Measurements from ENCODE around the gene RRP1.
A peak's percentile ranks its signal among the peaks of the same experiment; 100 is the strongest.

The RRP1 gene

GRCh38 chr21:43813656-43813980 is 24.2 kb downstream of the RRP1 start:
- POLR2A ChIA-PET (ENCODE audit: low non-redundant PET): no interaction called here
- DNase-seq (ENCODE audit: low spot score): no peak
- H3K27ac ChIP-seq: peak overlapping the region; percentile 99
- CTCF ChIA-PET: no interaction called here
- TF ChIP-seq, protein P1, sequence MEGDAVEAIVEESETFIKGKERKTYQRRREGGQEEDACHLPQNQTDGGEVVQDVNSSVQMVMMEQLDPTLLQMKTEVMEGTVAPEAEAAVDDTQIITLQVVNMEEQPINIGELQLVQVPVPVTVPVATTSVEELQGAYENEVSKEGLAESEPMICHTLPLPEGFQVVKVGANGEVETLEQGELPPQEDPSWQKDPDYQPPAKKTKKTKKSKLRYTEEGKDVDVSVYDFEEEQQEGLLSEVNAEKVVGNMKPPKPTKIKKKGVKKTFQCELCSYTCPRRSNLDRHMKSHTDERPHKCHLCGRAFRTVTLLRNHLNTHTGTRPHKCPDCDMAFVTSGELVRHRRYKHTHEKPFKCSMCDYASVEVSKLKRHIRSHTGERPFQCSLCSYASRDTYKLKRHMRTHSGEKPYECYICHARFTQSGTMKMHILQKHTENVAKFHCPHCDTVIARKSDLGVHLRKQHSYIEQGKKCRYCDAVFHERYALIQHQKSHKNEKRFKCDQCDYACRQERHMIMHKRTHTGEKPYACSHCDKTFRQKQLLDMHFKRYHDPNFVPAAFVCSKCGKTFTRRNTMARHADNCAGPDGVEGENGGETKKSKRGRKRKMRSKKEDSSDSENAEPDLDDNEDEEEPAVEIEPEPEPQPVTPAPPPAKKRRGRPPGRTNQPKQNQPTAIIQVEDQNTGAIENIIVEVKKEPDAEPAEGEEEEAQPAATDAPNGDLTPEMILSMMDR (conservative IDR thresholded peaks at IDR 0.05; ENCODE audit: low read depth): no peak

DNA sequence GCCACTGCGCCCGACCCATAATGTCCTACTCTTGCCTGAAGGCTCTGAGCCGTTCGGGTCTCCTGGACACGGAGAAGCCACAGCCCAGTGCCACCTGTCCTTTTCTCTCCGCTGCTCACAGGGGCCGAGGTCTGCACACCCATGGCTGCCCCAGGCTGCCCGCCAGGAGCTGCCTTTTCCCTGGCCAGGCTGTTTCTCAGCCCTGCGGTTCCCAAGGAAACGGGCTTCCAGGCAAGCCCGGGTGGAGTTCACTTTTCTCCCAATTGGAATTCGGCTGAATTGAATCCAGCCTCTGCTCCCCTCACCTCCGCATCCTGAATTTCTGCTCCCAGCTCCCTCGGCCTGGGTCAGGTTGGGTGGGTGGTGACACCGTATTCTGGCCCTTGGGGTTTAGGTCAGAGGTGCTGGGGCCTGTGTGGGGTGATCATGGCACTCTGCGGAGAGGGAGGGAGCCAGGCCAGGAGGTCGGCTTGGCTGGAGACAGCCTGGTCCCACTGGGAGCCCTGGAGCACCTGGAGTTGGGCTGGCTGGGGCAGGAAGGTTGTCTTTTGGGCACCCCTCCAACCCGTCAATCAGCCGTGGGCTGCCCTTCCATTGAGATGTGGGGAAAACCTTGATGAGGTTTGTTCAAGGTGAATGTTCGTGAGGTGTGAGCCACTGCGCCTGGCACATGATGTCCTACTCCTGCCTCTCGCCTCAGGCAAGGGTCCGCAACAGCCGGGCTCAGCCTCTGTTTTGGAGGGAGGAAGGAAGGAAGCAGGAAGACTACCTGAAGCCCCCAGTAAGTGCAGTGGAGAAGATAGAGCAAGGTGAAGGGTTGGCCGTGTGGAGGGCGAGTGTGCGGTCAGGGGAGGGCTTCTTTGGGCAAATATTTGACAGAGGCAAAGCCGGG is 25.1 kb downstream of the RRP1 start:
- POLR2A ChIA-PET (ENCODE audit: low non-redundant PET): no interaction called here
- CTCF ChIA-PET: no interaction called here
- H3K27ac ChIP-seq: peak overlapping the region; percentile 99
- no peak for DNase-seq (ENCODE audit: low spot score)
- TF ChIP-seq, protein P1 (conservative IDR thresholded peaks at IDR 0.05; ENCODE audit: low read depth): no peak

DNA sequence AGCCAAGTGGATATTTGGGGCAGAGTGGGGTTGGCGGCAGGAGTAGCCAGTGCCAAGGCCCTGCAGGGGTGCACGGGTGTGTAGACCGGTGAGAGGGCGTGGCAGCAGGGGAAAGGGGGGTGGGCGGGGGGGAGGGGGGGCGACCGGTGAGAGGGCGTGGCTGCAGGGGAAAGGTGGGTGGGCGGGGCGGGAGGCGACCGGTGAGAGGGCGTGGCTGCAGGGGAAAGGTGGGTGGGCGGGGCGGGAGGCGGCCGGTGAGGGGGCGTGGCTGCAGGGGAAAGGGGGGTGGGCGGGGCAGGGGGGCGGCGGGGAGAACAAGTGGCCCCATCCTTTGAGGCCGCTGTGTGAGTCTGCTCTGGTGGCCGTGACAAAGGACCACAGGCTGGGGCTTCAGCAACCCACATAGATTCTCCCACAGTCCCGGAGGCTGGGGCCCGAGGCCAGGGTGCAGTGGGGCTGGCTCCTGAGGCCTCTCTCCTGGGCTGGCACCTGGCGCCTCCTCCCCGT is 25.8 kb downstream of the RRP1 start:
- peak overlapping the region; percentile 99 for H3K27ac ChIP-seq
- CTCF ChIA-PET: no interaction called here
- POLR2A ChIA-PET (ENCODE audit: low non-redundant PET): no interaction called here
- TF ChIP-seq, protein P1 (conservative IDR thresholded peaks at IDR 0.05; ENCODE audit: low read depth): no peak
- no peak for DNase-seq (ENCODE audit: low spot score)

- POLR2A ChIA-PET (ENCODE audit: low non-redundant PET): no interaction called here
- CTCF ChIA-PET: interaction anchor here (0.6 to 0.7 kb wide), 2 partner anchors 9 to 13 kb away, joined by 5 to 6 read pairs; no protein-coding TSS in a partner anchor
- TF ChIP-seq, protein P1 (conservative IDR thresholded peaks at IDR 0.05; ENCODE audit: low read depth): no peak
- H3K27ac ChIP-seq: no peak overlapping the region
- DNase-seq (ENCODE audit: low spot score): no peak
These were observed 26.6 kb downstream of the RRP1 start for GRCh38 chr21:43815991-43816390.

DNA sequence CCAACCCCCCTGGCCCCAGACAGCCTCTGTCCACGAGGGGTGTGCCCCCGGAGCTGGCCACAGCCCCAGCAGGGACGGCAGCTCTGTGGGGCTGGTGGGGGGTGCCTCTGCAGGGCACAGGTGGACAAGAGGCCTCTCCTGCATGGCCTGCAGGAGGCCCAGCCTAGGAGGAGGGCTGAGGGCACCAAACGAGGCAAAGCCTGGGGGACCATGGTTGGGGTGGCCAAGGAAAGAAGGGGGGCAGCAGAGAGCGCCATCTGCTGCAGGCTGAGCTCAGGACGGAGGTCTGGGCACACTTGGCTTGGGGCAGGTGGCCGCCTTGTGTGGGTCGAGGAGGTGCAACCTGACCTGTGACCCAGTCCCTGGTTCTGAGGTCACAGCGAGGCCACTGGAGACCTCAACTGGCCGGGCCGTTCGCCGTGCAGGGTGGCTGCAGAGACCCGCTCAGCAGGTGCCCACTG is 27.3 kb downstream of the RRP1 start:
- H3K27ac ChIP-seq: no peak overlapping the region
- POLR2A ChIA-PET (ENCODE audit: low non-redundant PET): no interaction called here
- TF ChIP-seq, protein P1 (conservative IDR thresholded peaks at IDR 0.05; ENCODE audit: low read depth): no peak
- no peak for DNase-seq (ENCODE audit: low spot score)
- CTCF ChIA-PET: interaction anchor here (0.7 kb wide), 1 partner anchor 13 kb away, joined by 5 read pairs; no protein-coding TSS in a partner anchor

DNA sequence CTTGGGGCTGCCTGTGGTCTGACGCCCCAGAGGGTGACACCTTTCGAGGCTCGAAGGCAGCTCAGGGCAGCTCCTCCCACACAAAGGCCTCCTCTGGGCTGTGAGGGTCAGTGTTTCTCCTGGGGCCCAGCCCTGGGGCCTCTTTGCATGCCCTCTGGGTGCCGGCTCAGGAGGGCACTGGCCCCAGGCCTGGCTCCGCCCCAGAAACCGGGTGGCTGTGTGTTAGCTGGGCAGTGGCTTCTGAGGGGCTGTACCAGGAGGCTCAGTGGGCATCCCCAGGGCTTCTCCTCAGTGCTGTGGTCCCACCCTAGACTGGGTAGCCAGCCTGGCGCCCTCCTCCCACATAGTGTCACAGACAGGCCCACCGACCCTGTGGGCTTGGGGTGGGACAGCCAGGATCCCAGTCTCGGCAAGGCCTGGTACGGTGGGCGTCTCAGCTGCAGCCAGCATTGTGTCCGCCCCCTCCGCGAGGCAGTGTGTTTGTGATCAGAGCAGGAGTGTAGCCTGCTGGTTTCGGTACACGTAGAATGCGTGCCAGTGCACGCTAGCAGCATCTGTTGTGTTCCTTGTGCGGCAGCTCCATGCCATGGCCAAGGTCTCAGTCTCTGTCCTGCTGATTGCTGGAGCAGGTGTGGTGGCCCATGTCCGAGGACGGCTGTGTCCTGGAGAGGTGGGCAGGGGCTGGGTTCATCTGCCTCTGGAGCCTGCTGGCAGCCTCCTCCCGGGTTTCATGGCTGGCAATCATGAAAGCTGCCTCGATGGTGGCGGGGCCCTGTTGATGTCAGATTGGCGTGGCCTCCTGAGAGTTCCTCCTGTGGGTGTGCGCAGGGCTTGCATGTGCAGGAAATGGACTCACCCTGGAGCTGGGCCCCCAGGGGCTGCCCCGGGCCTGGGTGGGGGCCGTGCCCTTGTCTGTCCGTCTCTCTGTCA is 28.0 kb downstream of the RRP1 start:
- ChIA-PET CTCF (interaction anchor here (0.6 kb wide), 1 partner anchor 24 kb away, joined by 3 read pairs; no protein-coding TSS in a partner anchor), POLR2A (ENCODE audit: low non-redundant PET) (no interaction called here)
- no peak overlapping the region for H3K27ac ChIP-seq
- TF ChIP-seq, protein P1 (conservative IDR thresholded peaks at IDR 0.05; ENCODE audit: low read depth): no peak
- DNase-seq (ENCODE audit: low spot score): no peak

All from RWPE1 (cell line).